Trophoblast cell (in vitro differentiated cells and primary cell): ENCODE data around the gene OGFOD2.
"Not testable (repeated sequence)": the region's sequence is repeated elsewhere in the genome, so short reads cannot be mapped to it uniquely, and the experiment has no call there.

Experiments used
- DNase-seq, 2 donors: peaks; one replicate each; pipeline ENCODE4 v3.0.0-alpha.2; 2016
- H2AFZ ChIP-seq: 2 replicates; pipeline ENCODE4 v1.6.1; 2013; ENCODE audit warnings: low read length, moderate library complexity, mild to moderate bottlenecking; ENCODE audit not compliant: insufficient read depth, poor library complexity
- H2AK5ac ChIP-seq: 2 replicates; pipeline ENCODE4 v1.6.1; 2013; ENCODE audit warnings: mild to moderate bottlenecking, low read length
- H2BK120ac ChIP-seq: 2 replicates; pipeline ENCODE4 v1.6.1; 2013; ENCODE audit warnings: low read length, mild to moderate bottlenecking, moderate library complexity; ENCODE audit not compliant: insufficient read depth, poor library complexity
- H2BK12ac ChIP-seq: 2 replicates; pipeline ENCODE4 v1.6.1; 2013; ENCODE audit warnings: mild to moderate bottlenecking, low read length, moderate library complexity
- H2BK5ac ChIP-seq: 2 replicates; pipeline ENCODE4 v1.6.1; 2013; ENCODE audit warnings: low read length, low read depth, moderate library complexity, mild to moderate bottlenecking; ENCODE audit not compliant: poor library complexity
- H3K14ac ChIP-seq: 2 replicates; pipeline ENCODE4 v1.6.1; 2013; ENCODE audit warnings: mild to moderate bottlenecking, low read length
- H3K18ac ChIP-seq: 2 replicates; pipeline ENCODE4 v1.6.1; 2013; ENCODE audit warnings: mild to moderate bottlenecking, low read length
- H3K23ac ChIP-seq: 2 replicates; pipeline ENCODE4 v1.6.1; 2013; ENCODE audit warnings: low read length
- H3K27ac ChIP-seq: 2 replicates; pipeline ENCODE4 v1.5.1; 2013; ENCODE audit warnings: low read depth, mild to moderate bottlenecking, inconsistent platforms, low read length, moderate library complexity
- H3K27me3 ChIP-seq: 2 replicates; pipeline ENCODE4 v1.6.1; 2013; ENCODE audit warnings: inconsistent platforms, mild to moderate bottlenecking, low read length, moderate library complexity; ENCODE audit not compliant: insufficient read depth
- H3K36me3 ChIP-seq, 2 experiments: 1 replicate in 1 of 2; 2 replicates in 1 of 2; pipeline ENCODE4 v1.6.1; 2013; ENCODE audit warnings: low read length in 2 of 2, mild to moderate bottlenecking in 2 of 2, moderate library complexity in 1 of 2; ENCODE audit not compliant: insufficient read depth in 2 of 2, control insufficient read depth in 1 of 2
- H3K4ac ChIP-seq: 2 replicates; pipeline ENCODE4 v1.6.1; 2013; ENCODE audit warnings: low read depth, mild to moderate bottlenecking, low read length, moderate library complexity
- H3K4me1 ChIP-seq, 2 experiments: 1 replicate in 1 of 2; 2 replicates in 1 of 2; pipeline ENCODE4 v1.6.1; 2013; ENCODE audit warnings: low read length in 2 of 2, mild to moderate bottlenecking in 2 of 2, moderate library complexity in 1 of 2; ENCODE audit not compliant: insufficient read depth in 2 of 2, control insufficient read depth in 1 of 2
- H3K4me2 ChIP-seq: 2 replicates; pipeline ENCODE4 v1.6.1; 2013; ENCODE audit warnings: inconsistent platforms, mild to moderate bottlenecking, low read length, moderate library complexity
- H3K4me3 ChIP-seq: 2 replicates; pipeline ENCODE4 v1.5.1; 2013; ENCODE audit warnings: mild to moderate bottlenecking, low read depth, low read length, inconsistent platforms
- H3K79me1 ChIP-seq: one replicate; pipeline ENCODE4 v1.6.1; 2013; ENCODE audit warnings: low read length
- H3K79me2 ChIP-seq: 2 replicates; pipeline ENCODE4 v1.6.1; 2013; ENCODE audit warnings: low read length, mild to moderate bottlenecking; ENCODE audit not compliant: control insufficient read depth, insufficient read depth, poor library complexity
- H3K9ac ChIP-seq: 2 replicates; pipeline ENCODE4 v1.6.1; 2013; ENCODE audit warnings: mild to moderate bottlenecking, low read length
- H3K9me3 ChIP-seq: 2 replicates; pipeline ENCODE4 v1.6.1; 2013; ENCODE audit warnings: low read depth, mild to moderate bottlenecking, control low read depth, inconsistent platforms, low read length; ENCODE audit not compliant: insufficient read depth
- H4K12ac ChIP-seq: 2 replicates; pipeline ENCODE4 v1.6.1; 2013; ENCODE audit warnings: low read depth, mild to moderate bottlenecking, low read length, moderate library complexity
- H4K8ac ChIP-seq: 2 replicates; pipeline ENCODE4 v1.6.1; 2013; ENCODE audit warnings: low read depth, mild to moderate bottlenecking, low read length, moderate library complexity
- H4K91ac ChIP-seq: one replicate; pipeline ENCODE4 v1.6.1; 2013; ENCODE audit warnings: low read depth, mild to moderate bottlenecking, low read length, moderate library complexity
- WGBS: extraction: QIAGEN DNeasy Blood & Tissue Kit; methylation state at CpG from one replicate; pipeline ENCODE4 v1.1.7; 2013; ENCODE audit warnings: missing lambda C conversion rate; ENCODE audit not compliant: insufficient read length, insufficient coverage; ENCODE audit errors: extremely low coverage; 5-methylcytosine and 5-hydroxymethylcytosine counted together

OGFOD2 gene

DNA sequence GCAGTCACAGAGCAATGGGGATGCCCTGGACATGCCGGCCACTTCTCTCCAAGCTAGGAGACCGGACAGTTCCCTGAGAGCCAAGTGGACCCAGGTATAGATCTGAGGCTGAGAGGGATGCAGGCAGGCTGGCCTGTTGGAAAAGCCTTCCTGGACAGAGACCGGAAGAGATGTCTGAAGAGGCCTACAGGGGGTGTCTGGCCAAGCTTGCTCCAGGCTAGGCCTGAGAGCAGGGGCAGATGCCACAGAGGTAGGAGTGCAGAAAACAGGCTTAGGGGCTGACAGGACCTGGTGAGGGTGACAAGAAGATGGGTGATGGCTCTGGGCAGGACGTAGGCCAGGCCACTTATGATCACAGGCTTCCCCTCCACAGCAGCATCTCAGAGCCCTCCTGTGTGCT lies 35.6 kb downstream of the OGFOD2 start:
- H3K36me3 ChIP-seq = no peaks in the 10 kb centered on the region
- no peaks in the 10 kb centered on the region for H3K79me2 ChIP-seq
- H2AFZ ChIP-seq = no peak overlapping the region
- no peak overlapping the region for H3K4ac ChIP-seq
- H3K27me3 ChIP-seq = no peaks in the 10 kb centered on the region
- no peak overlapping the region for H3K4me3 ChIP-seq
- no peak overlapping the region for H2BK120ac ChIP-seq
- no peak overlapping the region for H3K14ac ChIP-seq
- H3K79me1 ChIP-seq = no peaks in the 10 kb centered on the region
- peaks cover 10 to 11% of the 10 kb centered on the region in 2 experiments for H3K4me1 ChIP-seq
- no peak overlapping the region for H3K27ac ChIP-seq
- no peak overlapping the region for H3K4me2 ChIP-seq
- WGBS = no CpG with 5 or more reads among the region's 4 CpGs
- H3K9ac ChIP-seq = no peak overlapping the region
- no peak overlapping the region for H2BK5ac ChIP-seq
- no peak overlapping the region for H2AK5ac ChIP-seq
- DNase-seq = no peak
- no peak overlapping the region for H4K12ac ChIP-seq
- no peak overlapping the region for H3K18ac ChIP-seq
- no peak overlapping the region for H4K91ac ChIP-seq
- no peaks in the 10 kb centered on the region for H3K9me3 ChIP-seq
- H2BK12ac ChIP-seq = no peak overlapping the region
- no peak overlapping the region for H3K23ac ChIP-seq
- no peak overlapping the region for H4K8ac ChIP-seq

DNA sequence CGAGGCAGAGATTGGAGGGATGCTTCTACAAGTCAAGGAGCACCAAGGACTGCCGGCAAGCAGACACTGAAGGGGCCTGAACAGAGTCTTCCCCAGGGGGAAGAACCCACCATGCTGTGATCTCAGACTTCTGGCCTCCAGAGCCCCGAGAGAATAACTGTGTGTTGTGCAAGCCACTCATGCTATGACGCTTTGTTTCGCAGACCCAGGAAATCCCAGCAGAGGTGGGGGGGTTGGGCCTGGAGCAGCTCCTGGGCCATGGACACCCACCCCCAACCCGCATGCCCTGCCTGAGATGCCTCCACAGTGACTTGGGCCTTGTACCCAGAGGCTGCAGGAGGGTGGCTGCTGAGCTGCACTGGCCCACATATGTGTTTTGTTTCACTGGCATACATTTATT lies 36.7 kb downstream of the OGFOD2 start:
- Histone ChIP-seq H3K79me1 (no peaks in the 10 kb centered on the region), H3K14ac (no peak overlapping the region), H2BK12ac (no peak overlapping the region), H4K12ac (no peak overlapping the region), H2BK120ac (no peak overlapping the region), H4K8ac (no peak overlapping the region), H2BK5ac (no peak overlapping the region), H2AFZ (no peak overlapping the region), H3K9me3 (no peaks in the 10 kb centered on the region), H3K9ac (no peak overlapping the region), H3K4me3 (no peak overlapping the region), H3K23ac (no peak overlapping the region), H3K4ac (no peak overlapping the region), H3K4me1 (peaks cover 10 to 11% of the 10 kb centered on the region in 2 experiments), H3K36me3 (no peaks in the 10 kb centered on the region), H3K4me2 (no peak overlapping the region), H2AK5ac (no peak overlapping the region), H3K27me3 (no peaks in the 10 kb centered on the region), H3K79me2 (no peaks in the 10 kb centered on the region), H3K18ac (no peak overlapping the region), H3K27ac (no peak overlapping the region), H4K91ac (no peak overlapping the region)
- peak; percentile 35 to 54 for DNase-seq
- WGBS = no CpG with 5 or more reads among the region's 6 CpGs

DNA sequence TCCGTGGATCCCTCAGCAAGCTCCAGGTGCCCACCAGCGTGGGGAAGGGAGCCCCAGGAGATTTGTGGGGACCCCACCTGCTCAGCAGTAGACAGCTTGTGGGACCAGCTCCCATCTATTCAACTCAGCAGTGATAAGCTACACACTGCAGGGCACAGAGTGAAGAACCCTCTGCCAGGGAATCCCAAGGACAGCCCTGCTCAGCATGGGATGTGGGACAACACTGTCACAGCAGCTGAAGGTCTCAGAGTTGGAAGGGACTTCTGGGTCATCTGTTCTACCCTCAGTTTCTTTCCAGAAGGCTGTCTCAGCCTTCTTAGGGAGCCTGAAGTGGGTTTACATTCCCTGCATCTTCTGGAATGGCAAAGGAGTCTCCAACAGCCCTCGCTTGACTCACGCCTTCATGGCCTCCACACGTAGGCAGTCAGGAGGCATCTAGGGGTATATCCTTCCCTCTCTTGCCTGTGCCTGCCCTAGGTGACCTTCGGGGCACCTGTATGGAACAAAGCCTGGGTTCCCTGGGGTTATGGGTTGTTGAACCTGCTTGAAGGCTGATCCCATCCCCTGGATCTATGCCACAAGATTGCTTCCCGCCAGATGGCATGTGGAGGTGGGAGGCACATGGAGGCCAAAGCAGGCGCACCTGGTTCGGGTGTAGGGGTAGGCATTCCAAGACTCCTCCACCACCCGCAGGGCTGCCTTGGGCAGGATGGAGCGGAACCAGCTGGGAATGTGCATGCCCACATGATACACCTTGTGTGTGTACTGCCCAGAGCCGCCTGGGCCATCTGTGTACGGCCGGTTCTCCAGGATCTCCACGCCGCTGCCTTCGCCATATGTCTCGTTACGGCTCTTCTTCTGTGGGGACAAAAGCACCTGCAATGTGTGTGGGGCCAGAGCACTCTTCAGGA lies 38.4 kb downstream of the OGFOD2 start:
- no peak overlapping the region for H3K4me3 ChIP-seq
- H3K4me1 ChIP-seq = peaks cover 10 to 11% of the 10 kb centered on the region in 2 experiments
- no peak overlapping the region for H2BK120ac ChIP-seq
- no peak overlapping the region for H3K9ac ChIP-seq
- no peak overlapping the region for H3K4ac ChIP-seq
- H3K36me3 ChIP-seq = no peaks in the 10 kb centered on the region
- no peak overlapping the region for H3K23ac ChIP-seq
- H3K4me2 ChIP-seq = no peak overlapping the region
- H3K27me3 ChIP-seq = no peaks in the 10 kb centered on the region
- peak; percentile 43 to 74 for DNase-seq
- H4K91ac ChIP-seq = no peak overlapping the region
- H2BK12ac ChIP-seq = no peak overlapping the region
- H4K8ac ChIP-seq = no peak overlapping the region
- H3K14ac ChIP-seq = no peak overlapping the region
- H4K12ac ChIP-seq = no peak overlapping the region
- H3K27ac ChIP-seq = no peak overlapping the region
- H2AK5ac ChIP-seq = no peak overlapping the region
- no peak overlapping the region for H2AFZ ChIP-seq
- H3K79me2 ChIP-seq = no peaks in the 10 kb centered on the region
- H2BK5ac ChIP-seq = no peak overlapping the region
- H3K79me1 ChIP-seq = no peaks in the 10 kb centered on the region
- no peaks in the 10 kb centered on the region for H3K9me3 ChIP-seq
- no peak overlapping the region for H3K18ac ChIP-seq
- WGBS = no CpG with 5 or more reads among the region's 19 CpGs

DNA sequence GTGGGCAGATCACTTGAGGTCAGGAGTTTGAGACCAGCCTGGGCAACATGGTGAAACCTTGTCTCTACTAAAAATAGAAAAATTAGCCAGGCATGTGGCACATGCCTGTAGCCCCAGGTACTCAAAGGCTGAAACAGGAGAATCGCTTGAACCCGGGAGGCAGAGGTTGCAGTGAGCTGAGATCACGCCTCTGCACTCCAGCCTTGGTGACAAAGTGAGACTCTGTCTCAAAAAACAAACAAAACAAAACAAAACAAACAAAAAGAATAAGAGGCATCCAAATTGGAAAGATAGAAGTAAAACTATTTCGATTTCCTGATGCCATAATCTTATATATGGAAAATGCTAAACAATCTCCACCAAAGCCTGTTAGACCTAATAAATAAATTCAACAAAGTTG lies 39.4 kb downstream of the OGFOD2 start:
- not testable (repeated sequence) for H3K4ac ChIP-seq, H4K91ac ChIP-seq, H2AFZ ChIP-seq, H3K18ac ChIP-seq, H2BK12ac ChIP-seq, H3K9ac ChIP-seq, H3K23ac ChIP-seq, H3K9me3 ChIP-seq, H3K36me3 ChIP-seq, H3K79me2 ChIP-seq, H2BK120ac ChIP-seq, DNase-seq, H2BK5ac ChIP-seq, H3K27me3 ChIP-seq, H3K14ac ChIP-seq, H4K12ac ChIP-seq, H3K4me2 ChIP-seq, H3K27ac ChIP-seq, H3K79me1 ChIP-seq, H3K4me3 ChIP-seq, H2AK5ac ChIP-seq, H4K8ac ChIP-seq
- WGBS = no CpG with 5 or more reads among the region's 4 CpGs
- peaks cover 10 to 11% of the 10 kb centered on the region in 2 experiments for H3K4me1 ChIP-seq
